Left ventricle myocardium inferior (tissue), 1 donor: ENCODE results near the gene INTS11. TPM values are rescaled to one million over a fixed set of nuclear protein-coding genes. Genes with fewer than 3 reads are reported as not detected.

Experiments
- DNase-seq: peaks from one replicate; pipeline ENCODE4 v3.0.0-alpha.2; 2020
- H3K27ac ChIP-seq: fragments of 200-600 bp; replicated peaks from 2 replicates; pipeline ENCODE4 v1.8.0; 2021
- H3K27me3 ChIP-seq: fragments of 200-600 bp; 2 replicates; pipeline ENCODE4 v1.8.0; 2021; ENCODE audit warnings: low read depth
- H3K36me3 ChIP-seq: fragments of 200-600 bp; 2 replicates; pipeline ENCODE4 v1.8.0; 2021
- H3K4me1 ChIP-seq: fragments of 200-600 bp; 2 replicates; pipeline ENCODE4 v1.8.0; 2021
- H3K4me3 ChIP-seq: fragments of 200-600 bp; 2 replicates; pipeline ENCODE4 v1.8.0; 2021; ENCODE audit warnings: mild to moderate bottlenecking, moderate library complexity
- H3K9me3 ChIP-seq: fragments of 200-600 bp; replicated peaks from 2 replicates; pipeline ENCODE4 v1.8.0; 2021
- intact Hi-C: fragments of 100-400 bp; cut with micrococcal nuclease; formaldehyde crosslinking; loops from one replicate; pipeline ENCODE4 v1.11.0; 2022
- total RNA-seq: library from RNA; stranded (reverse); fragmentation: NEBNext Ultra II Directional; extraction: Animal tissue kit (Norgen Biotek cat#: 25700); gene quantifications from one replicate; pipeline ENCODE4 v1.2.1, GENCODE V29; 2021
- TF ChIP-seq, protein P1 (sequence below): fragments of 200-600 bp; IDR thresholded peaks from 2 replicates; pipeline ENCODE4 v1.8.0; 2021; ENCODE audit warnings: antibody characterized with exemption, mild to moderate bottlenecking, borderline replicate concordance
- donor health status: DM: no; HTN: yes; CAD: no; lungs with severe emphysema.

Gene INTS11
- total RNA-seq, 1 donor from 2014 or later = 70.1 TPM

GRCh38 chr1:1273512-1274298, 50.8 kb downstream of the INTS11 start, which contains the start of gene UBE2J2:
Gene UBE2J2 (minus strand): TSS chr1:1273854. CDS start chr1:1267992, 5,862 bp downstream.
- Histone ChIP-seq H3K4me3 (peak within 1 kb of the TSS; percentile 98), H3K27ac (peak within 1 kb of the TSS; percentile 94), H3K9me3 (no peaks in the 10 kb centered on the region), H3K27me3 (no peaks in the 10 kb centered on the region), H3K4me1 (peaks cover 57% of the 10 kb centered on the region), H3K36me3 (peaks cover 16% of the 10 kb centered on the region)
- peak; percentile 96 for DNase-seq
- intact Hi-C loops = no loop called here
- TF ChIP-seq, protein P1, sequence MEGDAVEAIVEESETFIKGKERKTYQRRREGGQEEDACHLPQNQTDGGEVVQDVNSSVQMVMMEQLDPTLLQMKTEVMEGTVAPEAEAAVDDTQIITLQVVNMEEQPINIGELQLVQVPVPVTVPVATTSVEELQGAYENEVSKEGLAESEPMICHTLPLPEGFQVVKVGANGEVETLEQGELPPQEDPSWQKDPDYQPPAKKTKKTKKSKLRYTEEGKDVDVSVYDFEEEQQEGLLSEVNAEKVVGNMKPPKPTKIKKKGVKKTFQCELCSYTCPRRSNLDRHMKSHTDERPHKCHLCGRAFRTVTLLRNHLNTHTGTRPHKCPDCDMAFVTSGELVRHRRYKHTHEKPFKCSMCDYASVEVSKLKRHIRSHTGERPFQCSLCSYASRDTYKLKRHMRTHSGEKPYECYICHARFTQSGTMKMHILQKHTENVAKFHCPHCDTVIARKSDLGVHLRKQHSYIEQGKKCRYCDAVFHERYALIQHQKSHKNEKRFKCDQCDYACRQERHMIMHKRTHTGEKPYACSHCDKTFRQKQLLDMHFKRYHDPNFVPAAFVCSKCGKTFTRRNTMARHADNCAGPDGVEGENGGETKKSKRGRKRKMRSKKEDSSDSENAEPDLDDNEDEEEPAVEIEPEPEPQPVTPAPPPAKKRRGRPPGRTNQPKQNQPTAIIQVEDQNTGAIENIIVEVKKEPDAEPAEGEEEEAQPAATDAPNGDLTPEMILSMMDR = peak; percentile 0

- intact Hi-C loops = no loop called here
Observed at GRCh38 chr1:1273209-1273511, 51.3 kb downstream of the INTS11 start.

DNA sequence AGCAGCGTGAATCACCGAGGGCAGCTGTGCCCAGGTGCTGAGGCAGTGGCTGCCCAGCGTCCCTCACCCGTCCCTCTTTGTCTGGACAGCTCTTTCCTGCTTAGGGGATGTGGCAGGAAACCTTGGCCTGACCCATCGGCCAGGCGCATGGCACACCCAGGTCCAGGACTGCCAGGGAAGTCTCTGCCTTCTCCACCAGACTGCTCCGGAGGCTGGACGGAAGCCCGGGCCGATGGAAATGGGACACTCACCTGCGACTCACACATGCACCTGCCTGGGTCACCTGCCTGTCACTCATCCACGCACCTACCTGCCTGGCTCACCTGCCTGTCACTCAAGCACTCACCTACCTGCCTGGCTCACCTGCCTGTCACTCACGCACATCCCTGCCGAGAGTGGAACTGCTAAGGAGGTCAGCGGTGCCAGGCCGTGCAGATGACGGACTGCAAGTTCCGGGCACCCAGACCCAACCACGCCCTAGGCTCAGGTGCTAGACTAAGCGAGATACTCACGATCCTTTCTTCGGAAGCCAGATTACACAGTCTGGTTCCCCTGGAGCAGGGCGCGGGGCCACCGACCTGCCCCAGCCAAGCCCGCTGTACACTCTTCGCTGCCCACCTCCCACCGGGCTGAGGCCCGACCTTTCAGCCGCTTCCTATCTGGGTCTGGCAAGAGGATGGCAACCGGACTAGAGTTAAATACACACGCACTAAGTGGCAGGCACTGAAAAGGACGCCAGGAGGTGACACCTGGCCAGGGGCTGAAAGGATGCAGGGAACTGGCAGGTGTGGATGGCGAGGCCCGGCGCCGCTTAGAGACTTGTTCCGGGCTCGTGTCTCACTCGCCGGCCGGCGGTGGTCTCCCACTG, 51.9 kb downstream of the INTS11 start:
- TF ChIP-seq, protein P1 = no peak
- Histone ChIP-seq H3K36me3 (peaks cover 26% of the 10 kb centered on the region), H3K27ac (peak overlapping the region; percentile 94), H3K9me3 (no peaks in the 10 kb centered on the region), H3K4me1 (peaks cover 57% of the 10 kb centered on the region), H3K4me3 (peak overlapping the region; percentile 98), H3K27me3 (no peaks in the 10 kb centered on the region)
- intact Hi-C loops = no loop called here
- DNase-seq = no peak

More at GRCh38 chr1:1273209-1273511, 51.3 kb downstream of the INTS11 start:
- peaks cover 57% of the 10 kb centered on the region for H3K4me1 ChIP-seq
- peak overlapping the region; percentile 94 for H3K27ac ChIP-seq
- peak overlapping the region; percentile 98 for H3K4me3 ChIP-seq
- H3K27me3 ChIP-seq = no peaks in the 10 kb centered on the region
- no peak for DNase-seq
- peaks cover 22% of the 10 kb centered on the region for H3K36me3 ChIP-seq
- no peaks in the 10 kb centered on the region for H3K9me3 ChIP-seq
- TF ChIP-seq, protein P1 = no peak

DNA sequence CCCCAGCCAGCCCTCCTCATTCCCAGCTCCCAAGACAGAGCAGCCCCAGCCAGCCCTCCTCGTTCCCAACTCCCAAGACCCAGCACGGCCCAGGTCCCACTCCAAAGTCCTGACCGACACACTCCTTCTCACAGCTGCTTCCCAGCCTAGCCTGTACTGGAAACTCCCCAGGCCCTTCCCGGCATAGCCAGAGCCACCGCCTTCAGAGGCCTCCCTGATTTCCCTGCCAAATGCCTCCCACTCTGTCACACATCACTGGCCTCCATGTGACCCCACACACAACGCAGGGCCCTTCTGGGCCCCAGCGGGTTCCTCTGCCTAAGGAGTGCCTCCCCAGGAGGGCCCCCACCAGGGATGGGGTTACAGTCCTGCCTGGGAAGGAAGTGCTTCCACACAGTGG, 53.6 kb downstream of the INTS11 start:
- no peak for DNase-seq
- H3K36me3 ChIP-seq = peaks cover 43% of the 10 kb centered on the region
- TF ChIP-seq, protein P1 = no peak
- H3K27ac ChIP-seq = no peak overlapping the region
- intact Hi-C loops = no loop called here
- H3K4me1 ChIP-seq = peaks cover 57% of the 10 kb centered on the region
- peak overlapping the region; percentile 98 for H3K4me3 ChIP-seq
- no peaks in the 10 kb centered on the region for H3K9me3 ChIP-seq
- H3K27me3 ChIP-seq = no peaks in the 10 kb centered on the region

DNA sequence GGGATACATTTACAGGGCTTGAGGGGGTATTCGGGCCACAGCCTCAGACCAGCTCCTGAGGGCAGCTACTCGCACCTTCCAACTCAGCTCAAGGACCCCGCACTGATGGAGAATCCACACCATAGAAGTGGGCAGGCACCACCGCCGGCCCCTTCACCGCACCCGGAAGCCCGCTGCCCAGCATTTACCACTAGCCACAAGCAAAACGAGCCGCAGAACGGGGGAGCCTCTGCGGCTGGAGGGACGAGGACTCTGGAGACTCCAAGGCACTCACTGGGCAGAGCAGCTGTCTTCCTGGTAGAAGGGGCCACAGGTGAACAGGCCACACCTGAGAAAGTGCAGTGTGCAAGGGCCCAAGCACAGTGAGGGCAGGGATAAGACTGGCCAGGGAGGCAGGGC, 56.2 kb downstream of the INTS11 start:
- TF ChIP-seq, protein P1 = no peak
- Histone ChIP-seq H3K4me1 (peaks cover 46% of the 10 kb centered on the region), H3K27me3 (no peaks in the 10 kb centered on the region), H3K4me3 (no peak overlapping the region), H3K36me3 (peaks cover 65% of the 10 kb centered on the region), H3K27ac (no peak overlapping the region), H3K9me3 (no peaks in the 10 kb centered on the region)
- intact Hi-C loops = no loop called here
- DNase-seq = no peak
